T-cell (primary cell): Measurements from ENCODE around the gene PRDM10. TPM values are rescaled to one million over a fixed set of nuclear protein-coding genes. Genes with fewer than 3 reads are reported as not detected.

ENCODE experiments used
- ATAC-seq, 4 experiments: fragments of 200-7000 bp in 3 of 4; fragments of 150-1000 bp in 1 of 4; cut with Tn5 transposase; replicated peaks in 1 of 4; 1 replicate in 3 of 4; 2 replicates in 1 of 4; pipeline ENCODE4 v1.10.0; 2021; ENCODE audit warnings: moderate library complexity in 3 of 4, mild to moderate bottlenecking in 2 of 4, moderate number of reproducible peaks in 1 of 4
- CTCF ChIA-PET, 2 donors: fragments of 300-600 bp; sonication (Branson Sonifier 250); formaldehyde crosslinking; loops; one replicate each; lab custom pipeline; 2022; ENCODE audit warnings: antibody characterized with exemption in 2 of 2; lab: Charles Lee
- POLR2A ChIA-PET, 2 donors: fragments of 300-600 bp; sonication (Branson Sonifier 250); formaldehyde crosslinking; loops; one replicate each; lab custom pipeline; 2022; ENCODE audit warnings: antibody characterized with exemption in 2 of 2; lab: Charles Lee
- DNase-seq, 35 experiments: peaks; one replicate each; pipeline versions ENCODE4 v3.0.0 to v3.0.0-alpha.2; 2013 to 2023
- H3K27ac ChIP-seq: one replicate; pipeline ENCODE4 v1.5.1; 2013; ENCODE audit warnings: low read length
- H3K27me3 ChIP-seq, 2 experiments: replicated peaks in 1 of 2; 1 replicate in 1 of 2; 2 replicates in 1 of 2; pipeline versions ENCODE4 v1.6.1 to v1.7.0; 2013; ENCODE audit warnings: low read length in 1 of 2, mixed read lengths in 1 of 2; ENCODE audit not compliant: control insufficient read depth in 2 of 2, insufficient read depth in 2 of 2; ENCODE audit errors: extremely low read depth in 1 of 2
- H3K36me3 ChIP-seq, 2 donors: 1 replicate in 1 of 2; 2 replicates in 1 of 2; pipeline versions ENCODE4 v1.6.1 to v1.7.0; 2013; ENCODE audit warnings: low read length in 1 of 2; ENCODE audit not compliant: control insufficient read depth in 2 of 2, insufficient read depth in 1 of 2; ENCODE audit errors: extremely low read depth in 1 of 2
- H3K4me1 ChIP-seq, 2 experiments: 1 replicate in 1 of 2; 2 replicates in 1 of 2; pipeline versions ENCODE4 v1.6.1 to v1.7.0; 2013; ENCODE audit warnings: low read length in 2 of 2, mixed read lengths in 1 of 2; ENCODE audit not compliant: insufficient read depth in 2 of 2, control insufficient read depth in 1 of 2; ENCODE audit errors: extremely low read depth in 1 of 2
- H3K4me3 ChIP-seq, 2 donors: 1 replicate in 1 of 2; 2 replicates in 1 of 2; pipeline versions ENCODE4 v1.5.1 to v1.7.0; 2013; ENCODE audit warnings: mild to moderate bottlenecking in 2 of 2, low read length in 1 of 2, moderate library complexity in 1 of 2; ENCODE audit not compliant: control insufficient read depth in 1 of 2; ENCODE audit errors: extremely low read depth in 1 of 2
- H3K9me3 ChIP-seq: 2 replicates; pipeline ENCODE4 v1.7.0; 2013
- H3K27ac Mint-ChIP-seq, 2 donors: one replicate each; pipeline ENCODE4 v1.8.0; 2020 to 2021; ENCODE audit warnings: mild to moderate bottlenecking in 2 of 2, mixed read lengths in 2 of 2
- H3K27me3 Mint-ChIP-seq, 2 donors: one replicate each; pipeline ENCODE4 v1.8.0; 2021 to 2022; ENCODE audit warnings: mixed read lengths in 2 of 2
- H3K36me3 Mint-ChIP-seq: one replicate; pipeline ENCODE4 v1.8.0; 2021; ENCODE audit warnings: mixed read lengths
- H3K4me1 Mint-ChIP-seq, 3 donors: one replicate each; pipeline ENCODE4 v1.8.0; 2020 to 2022; ENCODE audit warnings: mixed read lengths in 3 of 3, mild to moderate bottlenecking in 1 of 3
- H3K4me3 Mint-ChIP-seq, 3 donors: one replicate each; pipeline ENCODE4 v1.8.0; 2020 to 2022; ENCODE audit warnings: mild to moderate bottlenecking in 3 of 3, mixed read lengths in 3 of 3, moderate library complexity in 3 of 3
- H3K9me3 Mint-ChIP-seq, 3 donors: one replicate each; pipeline ENCODE4 v1.8.0; 2020 to 2022; ENCODE audit warnings: mixed read lengths in 3 of 3
- WGBS: methylation state at CpG from one replicate; pipeline ENCODE4 v1.1.5; 2013; ENCODE audit warnings: missing lambda C conversion rate; ENCODE audit not compliant: insufficient coverage; 5-methylcytosine and 5-hydroxymethylcytosine counted together
- total RNA-seq, 35 experiments: library from RNA in 6 of 35; stranded (reverse) in 6 of 35; fragments of 120-200 nt in 1 of 35; gene quantifications; one replicate each; pipeline versions ENCODE4 v1.2.1 to v1.2.4 and lab custom pipeline; 2013 to 2026

PRDM10 gene
- total RNA-seq, 5 donors from 2014 or later (not counting 1 experiment from before 2014, with no cell fraction given), result 10.0 to 15.6 (median 14.2) TPM

DNA sequence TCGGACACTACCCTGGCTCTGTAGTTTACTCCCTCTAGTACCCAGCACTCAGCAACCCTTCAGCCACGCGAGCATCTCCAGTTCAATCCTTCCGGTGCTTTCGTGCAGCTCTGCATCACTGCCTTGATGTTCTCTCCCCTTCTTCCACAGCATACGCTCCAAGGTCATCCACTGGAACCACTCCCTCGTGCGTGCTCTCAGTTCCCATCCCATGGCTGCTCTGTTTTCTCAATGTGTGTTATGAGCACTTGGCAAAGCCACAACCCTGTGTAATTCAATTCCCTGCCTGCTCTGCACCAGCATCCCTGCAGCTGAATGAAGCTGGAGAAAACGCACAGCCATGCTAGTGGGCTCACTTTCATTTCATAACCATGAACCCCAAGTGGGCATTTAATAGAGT is 68.7 kb downstream of the PRDM10 start:
- H3K36me3 ChIP-seq, result peaks cover 0 to 20% of the 10 kb centered on the region in 2 donors
- Mint-ChIP-seq H3K27ac (no peak overlapping the region), H3K4me3 (no peak overlapping the region), H3K9me3 (no peaks in the 10 kb centered on the region), H3K36me3 (peaks cover 58% of the 10 kb centered on the region), H3K27me3 (no peaks in the 10 kb centered on the region), H3K4me1 (no peaks in the 10 kb centered on the region)
- H3K27me3 ChIP-seq, result no peaks in the 10 kb centered on the region
- ChIA-PET CTCF (no interaction called here), POLR2A (interaction anchor here in 1 of 2 donors (0.6 kb wide), 1 partner anchor 72 kb away, joined by 4 read pairs; no protein-coding TSS in a partner anchor)
- no peak overlapping the region for H3K4me3 ChIP-seq
- no peaks in the 10 kb centered on the region for H3K9me3 ChIP-seq
- H3K4me1 ChIP-seq, result no peaks in the 10 kb centered on the region
- WGBS, result 92% methylated on average over 8 of the region's 9 CpGs
- no peak for DNase-seq
- no peak overlapping the region for H3K27ac ChIP-seq
- no peak for ATAC-seq

DNA sequence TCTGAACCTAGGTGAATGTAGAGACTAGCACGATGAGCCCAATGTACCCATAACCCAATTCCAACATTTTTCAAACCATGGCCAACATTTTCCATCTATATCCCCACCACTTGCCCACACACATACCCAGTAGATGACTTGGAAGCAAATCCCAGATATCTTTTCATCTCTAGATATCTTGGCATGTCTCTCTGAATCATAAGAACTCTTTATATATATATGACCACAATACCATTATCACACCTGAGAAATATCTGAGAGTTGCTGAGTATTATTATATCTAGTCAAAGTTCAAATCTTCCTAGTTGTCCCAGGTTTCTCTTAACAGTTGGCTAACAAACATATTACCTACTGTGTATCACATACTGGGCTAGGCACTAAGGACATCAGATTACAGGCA is 69.4 kb downstream of the PRDM10 start:
- Mint-ChIP-seq H3K27me3 (no peaks in the 10 kb centered on the region), H3K4me3 (no peak overlapping the region)

GRCh38 chr11:129932381-129933067 is 70.1 kb downstream of the PRDM10 start:
- ChIA-PET CTCF (interaction anchor here in 1 of 2 donors (0.7 kb wide), 1 partner anchor 177 kb away, joined by 4 read pairs; no protein-coding TSS in a partner anchor), POLR2A (interaction anchor here in 1 of 2 donors (0.6 to 0.7 kb wide), 2 partner anchors 54 to 333 kb away, joined by 3 read pairs; no protein-coding TSS in a partner anchor)
- Mint-ChIP-seq H3K27ac (no peak overlapping the region), H3K36me3 (peaks cover 52% of the 10 kb centered on the region), H3K27me3 (no peaks in the 10 kb centered on the region), H3K4me1 (no peaks in the 10 kb centered on the region), H3K4me3 (no peak overlapping the region), H3K9me3 (no peaks in the 10 kb centered on the region)
- no peak overlapping the region for H3K27ac ChIP-seq
- peaks cover 0 to 20% of the 10 kb centered on the region in 2 donors for H3K36me3 ChIP-seq
- WGBS, result 100% methylated on average over 3 of the region's 7 CpGs
- H3K27me3 ChIP-seq, result no peaks in the 10 kb centered on the region
- DNase-seq (no peak), ATAC-seq (no peak)
- no peaks in the 10 kb centered on the region for H3K4me1 ChIP-seq
- no peaks in the 10 kb centered on the region for H3K9me3 ChIP-seq
- H3K4me3 ChIP-seq, result no peak overlapping the region

More for the DNA sequence above, 69.4 kb downstream of the PRDM10 start:
- H3K27ac ChIP-seq, result no peak overlapping the region
- ChIA-PET POLR2A (interaction anchor here in 1 of 2 donors (0.6 kb wide), 1 partner anchor 72 kb away, joined by 4 read pairs; no protein-coding TSS in a partner anchor), CTCF (no interaction called here)
- DNase-seq (no peak), ATAC-seq (no peak)
- Mint-ChIP-seq H3K36me3 (peaks cover 56% of the 10 kb centered on the region), H3K9me3 (no peaks in the 10 kb centered on the region), H3K4me1 (no peaks in the 10 kb centered on the region), H3K27ac (no peak overlapping the region)
- H3K4me1 ChIP-seq, result no peaks in the 10 kb centered on the region
- H3K4me3 ChIP-seq, result no peak overlapping the region
- no peaks in the 10 kb centered on the region for H3K27me3 ChIP-seq
- no peaks in the 10 kb centered on the region for H3K9me3 ChIP-seq
- whole genome bisulfite sequencing, result 100% methylated on average over 1 of the region's 1 CpG
- peaks cover 0 to 20% of the 10 kb centered on the region in 2 donors for H3K36me3 ChIP-seq

DNA sequence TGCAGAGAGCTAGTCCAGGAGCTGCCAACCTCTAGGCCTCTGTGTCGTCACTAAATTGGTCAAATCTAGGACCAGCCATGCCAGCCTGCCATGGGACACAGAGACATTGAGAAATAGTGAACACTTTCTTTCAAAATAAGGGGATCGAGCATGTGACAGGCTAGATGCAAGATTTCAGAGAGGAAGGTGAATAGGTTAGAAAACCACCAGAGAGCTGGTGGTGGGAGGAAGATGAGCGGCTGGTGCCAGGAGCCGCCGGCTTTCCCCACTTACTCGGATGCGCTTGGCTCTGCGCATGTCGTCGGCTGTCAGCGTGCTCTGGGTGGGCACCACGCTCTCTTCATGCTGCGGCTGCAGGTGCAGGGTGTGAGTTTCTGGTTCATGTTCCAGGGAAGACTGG is 71.9 kb downstream of the PRDM10 start:
- no peak for DNase-seq
- H3K36me3 Mint-ChIP-seq, result peaks cover 50% of the 10 kb centered on the region
- 94% methylated on average over 13 of the region's 13 CpGs for WGBS
- no peaks in the 10 kb centered on the region for H3K4me1 Mint-ChIP-seq
- no peaks in the 10 kb centered on the region for H3K27me3 Mint-ChIP-seq
- no peak overlapping the region for H3K4me3 Mint-ChIP-seq
- Histone ChIP-seq H3K4me1 (no peaks in the 10 kb centered on the region), H3K27ac (no peak overlapping the region), H3K36me3 (peaks cover 3 to 21% of the 10 kb centered on the region in 2 donors), H3K4me3 (no peak overlapping the region), H3K27me3 (no peaks in the 10 kb centered on the region), H3K9me3 (no peaks in the 10 kb centered on the region)
- H3K27ac Mint-ChIP-seq, result no peak overlapping the region
- no peaks in the 10 kb centered on the region for H3K9me3 Mint-ChIP-seq
- POLR2A ChIA-PET, result no interaction called here
- CTCF ChIA-PET, result no interaction called here
- no peak for ATAC-seq

- no peaks in the 10 kb centered on the region for H3K9me3 Mint-ChIP-seq
- H3K27me3 ChIP-seq, result no peaks in the 10 kb centered on the region
- no peaks in the 10 kb centered on the region for H3K27me3 Mint-ChIP-seq
- H3K36me3 ChIP-seq, result peaks cover 3 to 23% of the 10 kb centered on the region in 2 donors
- ChIA-PET POLR2A (interaction anchor here in 1 of 2 donors (0.5 kb wide), 1 partner anchor 48 kb away, joined by 4 read pairs; no protein-coding TSS in a partner anchor), CTCF (interaction anchor here in 1 of 2 donors (0.7 kb wide), 1 partner anchor 15 kb away, joined by 4 read pairs; no protein-coding TSS in a partner anchor)
- no peak overlapping the region for H3K4me3 Mint-ChIP-seq
- 87% methylated on average over 5 of the region's 6 CpGs for WGBS
- no peak for ATAC-seq
- no peak overlapping the region for H3K27ac ChIP-seq
- no peaks in the 10 kb centered on the region for H3K9me3 ChIP-seq
- DNase-seq, result no peak
- no peaks in the 10 kb centered on the region for H3K4me1 ChIP-seq
- no peak overlapping the region for H3K4me3 ChIP-seq
- H3K36me3 Mint-ChIP-seq, result peaks cover 52% of the 10 kb centered on the region
- H3K27ac Mint-ChIP-seq, result no peak overlapping the region
- H3K4me1 Mint-ChIP-seq, result no peaks in the 10 kb centered on the region
These were observed 72.3 kb downstream of the PRDM10 start for GRCh38 chr11:129930296-129930695.

- H3K27me3 Mint-ChIP-seq, result no peaks in the 10 kb centered on the region
- no peaks in the 10 kb centered on the region for H3K9me3 Mint-ChIP-seq
These were observed 72.9 kb downstream of the PRDM10 start for GRCh38 chr11:129929721-129930120.

More at GRCh38 chr11:129929721-129930120, 72.9 kb downstream of the PRDM10 start:
- no peak overlapping the region for H3K27ac ChIP-seq
- no peak overlapping the region for H3K4me3 ChIP-seq
- no CpG with 5 or more reads among the region's 2 CpGs for WGBS
- Mint-ChIP-seq H3K36me3 (peaks cover 49% of the 10 kb centered on the region), H3K27ac (no peak overlapping the region), H3K4me3 (no peak overlapping the region), H3K4me1 (no peaks in the 10 kb centered on the region)
- DNase-seq (no peak), ATAC-seq (no peak)
- POLR2A ChIA-PET, result interaction anchor here in 1 of 2 donors (0.6 to 0.7 kb wide), 2 partner anchors 9 to 661 kb away, joined by 5 to 8 read pairs; no protein-coding TSS in a partner anchor
- H3K27me3 ChIP-seq, result no peaks in the 10 kb centered on the region
- H3K4me1 ChIP-seq, result no peaks in the 10 kb centered on the region
- CTCF ChIA-PET, result interaction anchor here (0.6 to 1.0 kb wide), 3 partner anchors 14 to 203 kb away, joined by 3 to 4 read pairs (median 3); no protein-coding TSS in a partner anchor
- peaks cover 3 to 28% of the 10 kb centered on the region in 2 donors for H3K36me3 ChIP-seq
- H3K9me3 ChIP-seq, result no peaks in the 10 kb centered on the region
